T-cell (primary cell): ENCODE results near the gene PARD3. TPM values are rescaled to one million over a fixed set of nuclear protein-coding genes. Genes with fewer than 3 reads are reported as not detected.

ENCODE experiments used
- ATAC-seq, 4 experiments: fragments of 200-7000 bp in 3 of 4; fragments of 150-1000 bp in 1 of 4; cut with Tn5 transposase; replicated peaks in 1 of 4; 1 replicate in 3 of 4; 2 replicates in 1 of 4; pipeline ENCODE4 v1.10.0; 2021; ENCODE audit warnings: moderate library complexity in 3 of 4, mild to moderate bottlenecking in 2 of 4, moderate number of reproducible peaks in 1 of 4
- CTCF ChIA-PET, 2 donors: fragments of 300-600 bp; sonication (Branson Sonifier 250); formaldehyde crosslinking; loops; one replicate each; lab custom pipeline; 2022; ENCODE audit warnings: antibody characterized with exemption in 2 of 2; lab: Charles Lee
- POLR2A ChIA-PET, 2 donors: fragments of 300-600 bp; sonication (Branson Sonifier 250); formaldehyde crosslinking; loops; one replicate each; lab custom pipeline; 2022; ENCODE audit warnings: antibody characterized with exemption in 2 of 2; lab: Charles Lee
- DNase-seq, 35 experiments: peaks; one replicate each; pipeline versions ENCODE4 v3.0.0 to v3.0.0-alpha.2; 2013 to 2023
- H3K27ac ChIP-seq: one replicate; pipeline ENCODE4 v1.5.1; 2013; ENCODE audit warnings: low read length
- H3K27me3 ChIP-seq, 2 experiments: replicated peaks in 1 of 2; 1 replicate in 1 of 2; 2 replicates in 1 of 2; pipeline versions ENCODE4 v1.6.1 to v1.7.0; 2013; ENCODE audit warnings: low read length in 1 of 2, mixed read lengths in 1 of 2; ENCODE audit not compliant: control insufficient read depth in 2 of 2, insufficient read depth in 2 of 2; ENCODE audit errors: extremely low read depth in 1 of 2
- H3K36me3 ChIP-seq, 2 donors: 1 replicate in 1 of 2; 2 replicates in 1 of 2; pipeline versions ENCODE4 v1.6.1 to v1.7.0; 2013; ENCODE audit warnings: low read length in 1 of 2; ENCODE audit not compliant: control insufficient read depth in 2 of 2, insufficient read depth in 1 of 2; ENCODE audit errors: extremely low read depth in 1 of 2
- H3K4me1 ChIP-seq, 2 experiments: 1 replicate in 1 of 2; 2 replicates in 1 of 2; pipeline versions ENCODE4 v1.6.1 to v1.7.0; 2013; ENCODE audit warnings: low read length in 2 of 2, mixed read lengths in 1 of 2; ENCODE audit not compliant: insufficient read depth in 2 of 2, control insufficient read depth in 1 of 2; ENCODE audit errors: extremely low read depth in 1 of 2
- H3K4me3 ChIP-seq, 2 donors: 1 replicate in 1 of 2; 2 replicates in 1 of 2; pipeline versions ENCODE4 v1.5.1 to v1.7.0; 2013; ENCODE audit warnings: mild to moderate bottlenecking in 2 of 2, low read length in 1 of 2, moderate library complexity in 1 of 2; ENCODE audit not compliant: control insufficient read depth in 1 of 2; ENCODE audit errors: extremely low read depth in 1 of 2
- H3K9me3 ChIP-seq: 2 replicates; pipeline ENCODE4 v1.7.0; 2013
- H3K27ac Mint-ChIP-seq, 2 donors: one replicate each; pipeline ENCODE4 v1.8.0; 2020 to 2021; ENCODE audit warnings: mild to moderate bottlenecking in 2 of 2, mixed read lengths in 2 of 2
- H3K27me3 Mint-ChIP-seq, 2 donors: one replicate each; pipeline ENCODE4 v1.8.0; 2021 to 2022; ENCODE audit warnings: mixed read lengths in 2 of 2
- H3K36me3 Mint-ChIP-seq: one replicate; pipeline ENCODE4 v1.8.0; 2021; ENCODE audit warnings: mixed read lengths
- H3K4me1 Mint-ChIP-seq, 3 donors: one replicate each; pipeline ENCODE4 v1.8.0; 2020 to 2022; ENCODE audit warnings: mixed read lengths in 3 of 3, mild to moderate bottlenecking in 1 of 3
- H3K4me3 Mint-ChIP-seq, 3 donors: one replicate each; pipeline ENCODE4 v1.8.0; 2020 to 2022; ENCODE audit warnings: mild to moderate bottlenecking in 3 of 3, mixed read lengths in 3 of 3, moderate library complexity in 3 of 3
- H3K9me3 Mint-ChIP-seq, 3 donors: one replicate each; pipeline ENCODE4 v1.8.0; 2020 to 2022; ENCODE audit warnings: mixed read lengths in 3 of 3
- WGBS: methylation state at CpG from one replicate; pipeline ENCODE4 v1.1.5; 2013; ENCODE audit warnings: missing lambda C conversion rate; ENCODE audit not compliant: insufficient coverage; 5-methylcytosine and 5-hydroxymethylcytosine counted together
- total RNA-seq, 35 experiments: library from RNA in 6 of 35; stranded (reverse) in 6 of 35; fragments of 120-200 nt in 1 of 35; gene quantifications; one replicate each; pipeline versions ENCODE4 v1.2.1 to v1.2.4 and lab custom pipeline; 2013 to 2026

PARD3 gene
- total RNA-seq, 5 donors from 2014 or later (not counting 1 experiment from before 2014, with no cell fraction given): 0.36 to 0.92 (median 0.65) TPM

DNA sequence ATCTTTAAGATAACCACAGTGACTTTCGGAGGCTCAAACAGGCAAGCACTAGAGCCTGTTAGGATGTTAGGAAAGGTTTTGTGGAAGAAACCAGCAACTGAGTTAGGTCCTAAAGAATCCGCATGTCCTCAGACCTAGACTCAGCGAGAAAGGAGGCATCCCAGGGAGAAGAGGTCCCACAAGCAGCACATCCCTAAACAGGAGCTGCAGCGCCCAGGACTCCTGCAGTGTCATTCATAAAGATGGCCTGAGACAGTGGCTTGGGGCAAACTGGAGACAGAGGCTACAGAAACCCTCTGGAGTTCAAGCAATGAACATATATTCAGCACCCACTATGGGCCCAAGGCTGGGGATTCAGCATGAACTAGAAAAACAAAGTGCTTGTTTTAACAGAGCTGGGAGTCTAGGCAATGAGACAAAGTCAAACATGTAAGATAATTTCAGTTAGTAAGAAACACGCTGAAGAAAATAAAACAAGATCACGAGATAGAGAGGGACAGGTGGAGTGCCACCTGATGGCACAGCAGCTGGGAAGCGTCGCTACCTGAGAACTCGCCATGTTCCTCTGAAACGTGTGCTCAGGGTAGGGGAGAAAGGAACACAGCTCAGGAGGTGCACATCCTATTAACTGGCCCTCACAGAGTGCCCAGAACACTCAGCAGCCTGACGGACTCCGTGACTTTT, 48.1 kb downstream of the PARD3 start:
- ChIA-PET POLR2A (no interaction called here), CTCF (no interaction called here)
- no peaks in the 10 kb centered on the region for H3K4me1 Mint-ChIP-seq
- no peak overlapping the region for H3K4me3 ChIP-seq
- H3K9me3 ChIP-seq: no peaks in the 10 kb centered on the region
- no peak overlapping the region for H3K27ac ChIP-seq
- peaks cover 0 to 7% of the 10 kb centered on the region in 2 experiments for H3K27me3 ChIP-seq
- H3K27ac Mint-ChIP-seq: no peak overlapping the region
- no peaks in the 10 kb centered on the region for H3K36me3 Mint-ChIP-seq
- H3K4me1 ChIP-seq: peaks cover 0 to 9% of the 10 kb centered on the region in 2 experiments
- peaks cover 12 to 19% of the 10 kb centered on the region in 2 donors for H3K27me3 Mint-ChIP-seq
- no peak overlapping the region for H3K4me3 Mint-ChIP-seq
- no peaks in the 10 kb centered on the region for H3K36me3 ChIP-seq
- ATAC-seq (no peak), DNase-seq (no peak)
- no peaks in the 10 kb centered on the region for H3K9me3 Mint-ChIP-seq
- 84% methylated on average over 5 of the region's 12 CpGs for WGBS

DNA sequence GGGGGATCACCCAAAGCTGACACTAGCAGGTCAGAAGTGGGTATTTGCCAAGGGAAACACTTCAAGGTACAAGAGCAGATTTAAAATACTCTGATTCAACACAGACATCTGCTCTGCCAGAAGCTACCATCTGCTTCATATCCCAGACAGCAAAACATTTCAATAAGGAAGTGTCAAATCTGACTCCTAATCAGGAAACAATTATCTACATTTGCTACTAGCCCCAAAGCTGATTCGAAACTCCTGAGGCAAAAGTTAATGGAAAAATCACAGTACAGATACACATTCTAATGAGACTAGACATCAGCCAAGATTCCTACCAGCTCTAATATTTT, 48.9 kb downstream of the PARD3 start:
- Mint-ChIP-seq H3K27me3 (peaks cover 12 to 18% of the 10 kb centered on the region in 2 donors), H3K27ac (no peak overlapping the region), H3K9me3 (no peaks in the 10 kb centered on the region), H3K4me3 (no peak overlapping the region), H3K4me1 (no peaks in the 10 kb centered on the region), H3K36me3 (no peaks in the 10 kb centered on the region)
- Histone ChIP-seq H3K27ac (no peak overlapping the region), H3K36me3 (no peaks in the 10 kb centered on the region), H3K9me3 (no peaks in the 10 kb centered on the region), H3K27me3 (peaks cover 0 to 7% of the 10 kb centered on the region in 2 experiments), H3K4me1 (peaks cover 0 to 4% of the 10 kb centered on the region in 2 experiments), H3K4me3 (no peak overlapping the region)
- WGBS: no CpG with 5 or more reads among the region's 1 CpG
- CTCF ChIA-PET: no interaction called here
- ATAC-seq (no peak), DNase-seq (no peak)
- POLR2A ChIA-PET: no interaction called here

DNA sequence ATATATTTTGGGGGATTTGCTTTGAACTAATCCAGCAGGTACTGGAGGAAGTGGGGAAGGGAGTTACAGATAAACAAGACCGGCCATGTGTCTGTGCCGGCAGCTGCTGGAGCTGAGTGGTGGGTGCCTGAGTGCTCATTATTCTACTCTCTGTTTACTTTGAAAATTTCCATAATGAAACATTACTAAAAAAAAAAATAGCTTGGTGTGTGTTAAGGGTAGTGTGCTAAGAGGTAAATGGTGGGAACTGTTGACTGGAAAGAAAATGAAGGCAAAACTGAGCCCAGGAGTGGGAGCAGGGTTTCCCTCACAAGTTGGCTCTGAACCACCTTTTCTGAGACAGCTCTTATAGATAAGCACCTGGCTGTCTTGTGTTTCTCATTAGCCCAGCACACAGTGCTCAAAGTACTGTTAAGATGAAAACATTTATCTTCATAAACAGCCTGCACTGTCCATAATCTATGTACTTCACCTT, 50.6 kb downstream of the PARD3 start:
- Mint-ChIP-seq H3K9me3 (no peaks in the 10 kb centered on the region), H3K36me3 (no peaks in the 10 kb centered on the region), H3K27ac (no peak overlapping the region), H3K27me3 (peaks cover 0 to 16% of the 10 kb centered on the region in 2 donors), H3K4me3 (no peak overlapping the region), H3K4me1 (no peaks in the 10 kb centered on the region)
- ATAC-seq (no peak), DNase-seq (no peak)
- Histone ChIP-seq H3K27ac (no peak overlapping the region), H3K36me3 (no peaks in the 10 kb centered on the region), H3K4me3 (no peak overlapping the region), H3K9me3 (no peaks in the 10 kb centered on the region), H3K4me1 (no peaks in the 10 kb centered on the region), H3K27me3 (peaks cover 0 to 7% of the 10 kb centered on the region in 2 experiments)
- CTCF ChIA-PET: no interaction called here
- POLR2A ChIA-PET: no interaction called here
- WGBS: no CpG with 5 or more reads among the region's 2 CpGs

DNA sequence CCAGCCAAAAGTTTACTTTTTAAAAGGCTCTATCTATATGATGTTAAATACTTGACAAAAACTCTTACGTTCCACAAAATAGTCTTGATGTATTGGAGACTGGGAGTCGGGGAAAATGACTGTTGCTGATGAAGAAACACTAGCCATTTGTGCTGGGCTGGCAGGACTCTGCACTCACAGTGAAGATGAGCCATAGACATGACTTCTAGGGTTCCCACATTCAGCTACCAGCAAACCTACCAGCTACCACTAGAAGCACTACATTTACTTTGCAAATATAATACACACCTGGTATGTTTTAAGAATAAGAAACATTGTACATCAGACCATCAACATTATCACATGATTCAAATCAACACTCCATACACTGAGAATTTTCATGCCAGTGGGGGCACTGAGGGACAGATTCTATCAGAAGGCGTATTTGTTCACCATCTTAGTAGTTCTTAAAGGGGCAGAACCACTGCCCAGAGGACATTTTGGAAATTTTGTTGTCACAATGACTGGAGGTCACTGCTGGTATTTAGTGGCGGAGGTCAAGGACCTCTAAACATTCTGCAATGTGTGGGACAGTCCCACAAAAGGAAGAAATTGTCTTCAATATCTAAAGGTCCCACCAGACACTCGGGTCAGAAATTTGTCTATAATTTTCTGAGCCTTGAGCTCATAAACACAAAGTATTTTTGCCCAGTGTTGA, 52.3 kb downstream of the PARD3 start:
- Histone ChIP-seq H3K4me1 (no peaks in the 10 kb centered on the region), H3K27ac (no peak overlapping the region), H3K36me3 (no peaks in the 10 kb centered on the region), H3K9me3 (no peaks in the 10 kb centered on the region), H3K27me3 (peaks cover 0 to 4% of the 10 kb centered on the region in 2 experiments), H3K4me3 (no peak overlapping the region)
- Mint-ChIP-seq H3K27ac (no peak overlapping the region), H3K9me3 (no peaks in the 10 kb centered on the region), H3K27me3 (peaks cover 0 to 13% of the 10 kb centered on the region in 2 donors), H3K36me3 (no peaks in the 10 kb centered on the region), H3K4me3 (no peak overlapping the region), H3K4me1 (no peaks in the 10 kb centered on the region)
- POLR2A ChIA-PET: interaction anchor here in 1 of 2 donors (0.6 kb wide), 1 partner anchor 55 kb away, joined by 3 read pairs; no protein-coding TSS in a partner anchor
- CTCF ChIA-PET: no interaction called here
- 100% methylated on average over 2 of the region's 5 CpGs for WGBS
- DNase-seq (no peak), ATAC-seq (no peak)

DNA sequence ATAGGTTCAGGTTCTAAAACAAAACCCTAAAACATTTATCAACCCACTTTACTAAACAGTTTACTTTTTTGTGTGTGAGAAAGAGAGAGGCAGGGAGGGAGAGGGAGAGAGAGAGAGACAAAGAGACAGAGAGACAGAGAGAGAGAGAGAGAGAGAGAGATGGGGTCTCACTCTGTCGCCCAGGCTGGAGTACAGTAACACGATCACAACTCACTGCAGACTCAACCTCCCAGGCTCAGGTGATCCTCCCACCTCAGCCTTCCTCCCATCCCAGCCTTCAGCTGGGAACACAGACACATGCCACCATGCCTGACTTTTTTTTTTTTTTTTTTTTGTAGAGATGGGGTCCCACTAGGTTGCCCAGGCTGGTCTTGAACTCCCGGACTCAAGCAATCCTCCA, 52.9 kb downstream of the PARD3 start:
- no peak overlapping the region for H3K27ac Mint-ChIP-seq
- WGBS: no CpG with 5 or more reads among the region's 3 CpGs
- CTCF ChIA-PET: interaction anchor here in 1 of 2 donors (0.6 kb wide), 1 partner anchor 77 kb away, joined by 3 read pairs; no protein-coding TSS in a partner anchor
- ATAC-seq: no peak
- peaks cover 0 to 12% of the 10 kb centered on the region in 2 donors for H3K27me3 Mint-ChIP-seq
- DNase-seq: no peak
- Histone ChIP-seq H3K27ac (no peak overlapping the region), H3K4me1 (no peaks in the 10 kb centered on the region), H3K27me3 (peaks cover 0 to 4% of the 10 kb centered on the region in 2 experiments), H3K9me3 (no peaks in the 10 kb centered on the region), H3K4me3 (no peak overlapping the region), H3K36me3 (no peaks in the 10 kb centered on the region)
- H3K36me3 Mint-ChIP-seq: no peaks in the 10 kb centered on the region
- no peaks in the 10 kb centered on the region for H3K9me3 Mint-ChIP-seq
- H3K4me3 Mint-ChIP-seq: no peak overlapping the region
- POLR2A ChIA-PET: interaction anchor here in 1 of 2 donors (0.6 kb wide), 1 partner anchor 55 kb away, joined by 3 read pairs; no protein-coding TSS in a partner anchor
- H3K4me1 Mint-ChIP-seq: no peaks in the 10 kb centered on the region

DNA sequence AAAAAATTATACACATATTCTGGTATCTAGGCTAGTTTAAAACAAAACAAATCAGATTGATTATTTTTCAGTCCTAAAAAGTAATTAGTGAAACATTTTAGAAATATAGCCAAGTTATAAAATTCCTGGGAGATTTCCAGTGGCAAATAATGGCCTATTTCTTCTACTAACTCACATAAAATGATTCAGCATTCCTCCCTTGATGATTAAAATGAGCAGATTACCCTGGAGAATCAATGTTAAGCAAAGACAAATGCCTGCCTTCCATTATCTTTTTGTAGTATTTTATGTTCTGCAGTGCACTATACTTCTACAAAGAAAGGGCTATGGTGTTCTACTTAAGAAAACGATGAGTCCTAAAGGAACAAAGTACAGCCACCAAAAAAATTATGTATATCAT, 53.6 kb downstream of the PARD3 start:
- H3K4me3 Mint-ChIP-seq: no peak overlapping the region
- CTCF ChIA-PET: no interaction called here
- Histone ChIP-seq H3K9me3 (no peaks in the 10 kb centered on the region), H3K27me3 (peaks cover 0 to 4% of the 10 kb centered on the region in 2 experiments), H3K4me3 (no peak overlapping the region), H3K36me3 (no peaks in the 10 kb centered on the region), H3K4me1 (no peaks in the 10 kb centered on the region), H3K27ac (no peak overlapping the region)
- no peaks in the 10 kb centered on the region for H3K9me3 Mint-ChIP-seq
- peaks cover 0 to 9% of the 10 kb centered on the region in 2 donors for H3K27me3 Mint-ChIP-seq
- no peaks in the 10 kb centered on the region for H3K36me3 Mint-ChIP-seq
- DNase-seq (no peak), ATAC-seq (no peak)
- no peak overlapping the region for H3K27ac Mint-ChIP-seq
- no peaks in the 10 kb centered on the region for H3K4me1 Mint-ChIP-seq
- POLR2A ChIA-PET: no interaction called here
- WGBS: no CpG with 5 or more reads among the region's 1 CpG
